B cell (primary cell): Measurements from ENCODE around the gene TEX19. TPM values are rescaled to one million over a fixed set of nuclear protein-coding genes. Genes with fewer than 3 reads are reported as not detected.

Experiments
- ATAC-seq: fragments of 200-7000 bp; cut with Tn5 transposase; one replicate; pipeline ENCODE4 v1.10.0; 2021; ENCODE audit warnings: low read depth, mild to moderate bottlenecking, moderate number of reproducible peaks, moderate library complexity
- CTCF ChIA-PET: fragments of 350-600 bp; sonication (Branson Sonifier 250); formaldehyde crosslinking; loops from one replicate; lab custom pipeline; 2021; ENCODE audit warnings: antibody characterized with exemption, inconsistent platforms; lab: Charles Lee
- POLR2A ChIA-PET: fragments of 350-600 bp; sonication (Branson Sonifier 250); formaldehyde crosslinking; loops from one replicate; lab custom pipeline; 2021; ENCODE audit warnings: antibody characterized with exemption; lab: Charles Lee
- DNase-seq: peaks from one replicate; pipeline ENCODE4 v3.0.0; 2013
- H2AFZ ChIP-seq: 2 replicates; pipeline ENCODE4 v1.6.1; 2012; ENCODE audit warnings: mild to moderate bottlenecking, low read depth, low read length; ENCODE audit not compliant: insufficient read depth, poor library complexity, severe bottlenecking
- H3K27ac ChIP-seq, 2 donors: 1 replicate in 1 of 2; 2 replicates in 1 of 2; pipeline ENCODE4 v1.5.1; 2012 to 2013; ENCODE audit warnings: low read length in 2 of 2, mild to moderate bottlenecking in 2 of 2, moderate library complexity in 1 of 2
- H3K27me3 ChIP-seq, 4 experiments: fragments of 200-600 bp in 1 of 4; sonication (generic) in 1 of 4; replicated peaks in 1 of 4; 1 replicate in 2 of 4; 2 replicates in 2 of 4; pipeline versions ENCODE4 v1.6.1 to v1.7.0; 2013 to 2016; ENCODE audit warnings: low read length in 3 of 4, mild to moderate bottlenecking in 2 of 4, mixed read lengths in 1 of 4, moderate library complexity in 1 of 4; ENCODE audit not compliant: insufficient read depth in 4 of 4, control insufficient read depth in 3 of 4; ENCODE audit errors: control extremely low read depth in 1 of 4
- H3K36me3 ChIP-seq, 2 experiments: replicated peaks in 1 of 2; 1 replicate in 1 of 2; 2 replicates in 1 of 2; pipeline versions ENCODE4 v1.6.1 to v1.7.1; 2013; ENCODE audit warnings: low read length in 1 of 2; ENCODE audit not compliant: insufficient read depth in 2 of 2, control insufficient read depth in 1 of 2; ENCODE audit errors: control extremely low read depth in 1 of 2, extremely low read depth in 1 of 2
- H3K4me1 ChIP-seq, 2 donors: fragments of 200-600 bp in 1 of 2; sonication (generic) in 1 of 2; 1 replicate in 1 of 2; 2 replicates in 1 of 2; pipeline versions ENCODE4 v1.5.1 to v1.6.1; 2013 to 2017; ENCODE audit warnings: low read length in 2 of 2; ENCODE audit not compliant: control insufficient read depth in 2 of 2, insufficient read depth in 2 of 2
- H3K4me2 ChIP-seq: replicated peaks from 2 replicates; pipeline ENCODE3; 2012; ENCODE audit warnings: mild to moderate bottlenecking, low read depth, low read length; ENCODE audit not compliant: poor library complexity, severe bottlenecking
- H3K4me3 ChIP-seq, 5 experiments: fragments of 200-600 bp in 1 of 5; sonication (generic) in 1 of 5; 1 replicate in 3 of 5; 2 replicates in 2 of 5; pipeline versions ENCODE4 v1.5.1 to v1.7.0; 2011 to 2016; ENCODE audit warnings: low read length in 4 of 5, mild to moderate bottlenecking in 4 of 5, low read depth in 2 of 5, control low read depth in 1 of 5, moderate library complexity in 1 of 5; ENCODE audit not compliant: insufficient read depth in 1 of 5; ENCODE audit errors: control extremely low read depth in 1 of 5, extremely low read depth in 1 of 5
- H3K79me2 ChIP-seq: fragments of 200-600 bp; sonication (generic); one replicate; pipeline ENCODE4 v1.6.0; 2016; ENCODE audit warnings: low read length; ENCODE audit not compliant: control insufficient read depth, insufficient read depth
- H3K9ac ChIP-seq: fragments of 200-600 bp; sonication (generic); 2 replicates; pipeline ENCODE4 v1.6.1; 2017; ENCODE audit warnings: mild to moderate bottlenecking, low read length, moderate library complexity
- H3K9me3 ChIP-seq, 3 donors: one replicate each; pipeline versions ENCODE4 v1.6.1 to v1.7.1; 2013; ENCODE audit warnings: low read length in 2 of 3; ENCODE audit not compliant: control insufficient read depth in 2 of 3, insufficient read depth in 1 of 3; ENCODE audit errors: control extremely low read depth in 1 of 3
- H4K20me1 ChIP-seq: 2 replicates; pipeline ENCODE4 v1.6.0; 2012; ENCODE audit warnings: mild to moderate bottlenecking, low read length; ENCODE audit not compliant: insufficient read depth, control insufficient read depth, poor library complexity, severe bottlenecking
- H3K27ac Mint-ChIP-seq: one replicate; pipeline ENCODE4 v1.8.0; 2021; ENCODE audit warnings: mixed read lengths
- H3K27me3 Mint-ChIP-seq: one replicate; pipeline ENCODE4 v1.8.0; 2021; ENCODE audit warnings: mixed read lengths
- H3K4me1 Mint-ChIP-seq: one replicate; pipeline ENCODE4 v1.8.0; 2021; ENCODE audit warnings: mixed read lengths
- H3K4me3 Mint-ChIP-seq: one replicate; pipeline ENCODE4 v1.8.0; 2021; ENCODE audit warnings: mixed read lengths
- H3K9me3 Mint-ChIP-seq: one replicate; pipeline ENCODE4 v1.8.0; 2022; ENCODE audit warnings: mixed read lengths; ENCODE audit not compliant: insufficient read depth
- CTCF ChIP-seq: fragments of 200-600 bp; IDR thresholded peaks from one replicate; pipeline ENCODE4 v1.8.0; 2022; ENCODE audit warnings: antibody characterized with exemption, mild to moderate bottlenecking
- EZH2 ChIP-seq: IDR thresholded peaks from 2 replicates; pipeline ENCODE4 v1.6.1; 2012; ENCODE audit warnings: borderline replicate concordance, low read depth, mild to moderate bottlenecking, moderate library complexity, low read length; ENCODE audit not compliant: insufficient read depth, poor library complexity, severe bottlenecking
- WGBS: methylation state at CpG from one replicate; pipeline ENCODE4 v1.1.5; 2013; ENCODE audit warnings: missing lambda C conversion rate; ENCODE audit not compliant: insufficient coverage; 5-methylcytosine and 5-hydroxymethylcytosine counted together
- intact Hi-C: fragments of 100-400 bp; cut with micrococcal nuclease; formaldehyde crosslinking; loops from one replicate; pipeline ENCODE4 v1.10.0; 2022
- polyA plus RNA-seq: library from polyadenylated mRNA; depleted of rRNA; stranded (reverse); fragments of >200 nt; gene quantifications from 2 replicates; pipeline ENCODE4 v1.2.3, GENCODE V29; 2012
- total RNA-seq, 2 donors: library from RNA; stranded (reverse); fragments of 120-200 nt in 1 of 2; gene quantifications; 1 replicate in 1 of 2; 2 replicates in 1 of 2; pipeline versions ENCODE4 v1.2.3 to v1.2.4, GENCODE V29; 2013 to 2022

Gene TEX19
- total and polyA plus RNA-seq, 2 donors (not counting 1 experiment from before 2014, with no cell fraction given), result not detected

GRCh38 chr17:82330322-82331239 lies 28.5 kb upstream of the TEX19 start:
- no peak for ATAC-seq
- no peaks in the 10 kb centered on the region for H4K20me1 ChIP-seq
- no peak overlapping the region for H2AFZ ChIP-seq
- no peak overlapping the region for H3K4me2 ChIP-seq
- ChIA-PET CTCF (no interaction called here), POLR2A (no interaction called here)
- no peaks in the 10 kb centered on the region for H3K9me3 Mint-ChIP-seq
- H3K79me2 ChIP-seq, result no peaks in the 10 kb centered on the region
- H3K27ac ChIP-seq, result no peak overlapping the region
- no peak for DNase-seq
- no peak overlapping the region for H3K4me3 ChIP-seq
- intact Hi-C loops, result no loop called here
- H3K9me3 ChIP-seq, result peaks cover 0 to 19% (median 0%) of the 10 kb centered on the region in 3 donors
- peaks cover 0 to 72% (median 24%) of the 10 kb centered on the region in 4 experiments for H3K27me3 ChIP-seq
- no peak overlapping the region for H3K9ac ChIP-seq
- no peaks in the 10 kb centered on the region for H3K36me3 ChIP-seq
- H3K4me1 ChIP-seq, result peaks cover 26 to 37% of the 10 kb centered on the region in 2 donors
- H3K27me3 Mint-ChIP-seq, result peaks cover 12% of the 10 kb centered on the region
- no peak overlapping the region for H3K4me3 Mint-ChIP-seq
- WGBS, result 54% methylated on average over 23 of the region's 28 CpGs
- H3K4me1 Mint-ChIP-seq, result peaks cover 21% of the 10 kb centered on the region
- H3K27ac Mint-ChIP-seq, result no peak overlapping the region
- TF ChIP-seq CTCF (no peak), EZH2 (no peak)
